ENCODE data around the gene IL27RA. TPM values are rescaled to one million over a fixed set of nuclear protein-coding genes. Genes with fewer than 3 reads are reported as not detected.

IL27RA gene
- total RNA-seq, 1 experiment from 2014 or later = 10.2 TPM

DNA sequence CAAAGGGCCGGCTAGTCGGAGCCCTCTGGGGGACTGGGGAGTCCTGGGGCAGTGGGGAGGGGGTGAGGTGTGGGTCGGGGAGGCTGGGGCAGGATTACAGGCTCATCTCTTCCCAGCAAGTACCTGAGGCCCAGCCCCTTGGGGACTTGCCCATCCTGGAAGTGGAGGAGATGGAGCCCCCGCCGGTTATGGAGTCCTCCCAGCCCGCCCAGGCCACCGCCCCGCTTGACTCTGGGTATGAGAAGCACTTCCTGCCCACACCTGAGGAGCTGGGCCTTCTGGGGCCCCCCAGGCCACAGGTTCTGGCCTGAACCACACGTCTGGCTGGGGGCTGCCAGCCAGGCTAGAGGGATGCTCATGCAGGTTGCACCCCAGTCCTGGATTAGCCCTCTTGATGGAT is 20.4 kb downstream of the IL27RA start:
- CTCF ChIA-PET = no interaction called here
- in situ Hi-C loops (cut with HindIII; ENCODE audit: low pct_unique_long_range_greater_than_20kb, low sequenced_read_pairs) = no loop called here

DNA sequence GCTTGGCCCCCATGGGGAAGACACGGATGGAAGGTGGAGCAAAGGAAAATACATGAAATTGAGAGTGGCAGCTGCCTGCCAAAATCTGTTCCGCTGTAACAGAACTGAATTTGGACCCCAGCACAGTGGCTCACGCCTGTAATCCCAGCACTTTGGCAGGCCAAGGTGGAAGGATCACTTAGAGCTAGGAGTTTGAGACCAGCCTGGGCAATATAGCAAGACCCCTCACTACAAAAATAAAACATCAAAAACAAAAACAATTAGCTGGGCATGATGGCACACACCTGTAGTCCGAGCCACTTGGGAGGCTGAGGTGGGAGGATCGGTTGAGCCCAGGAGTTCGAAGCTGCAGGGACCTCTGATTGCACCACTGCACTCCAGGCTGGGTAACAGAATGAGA is 20.9 kb downstream of the IL27RA start:
- ATAC-seq (no peak), DNase-seq (ENCODE audit: low read depth, low spot score) (no peak)
- in situ Hi-C loops (cut with HindIII; ENCODE audit: low pct_unique_long_range_greater_than_20kb, low sequenced_read_pairs) (no loop called here), intact Hi-C loops (cut with micrococcal nuclease; ENCODE audit: unreplicated experiment) (no loop called here)
- ChIA-PET CTCF (interaction anchor here (0.6 to 1.0 kb wide), 3 partner anchors 11 to 348 kb away, joined by 3 to 6 read pairs (median 3); no protein-coding TSS in a partner anchor), POLR2A (no interaction called here)
- H3K9me3 ChIP-seq (ENCODE audit: control insufficient read depth, insufficient read depth, low read depth, low read length) = no peaks in the 10 kb centered on the region
- H3K4me3 ChIP-seq (ENCODE audit: low read depth in 2 of 2, low read length in 2 of 2) = no peak overlapping the region
- no peaks in the 10 kb centered on the region for H3K4me1 ChIP-seq (ENCODE audit: control insufficient read depth, insufficient read depth, low read length)
- TF ChIP-seq, protein P1, sequence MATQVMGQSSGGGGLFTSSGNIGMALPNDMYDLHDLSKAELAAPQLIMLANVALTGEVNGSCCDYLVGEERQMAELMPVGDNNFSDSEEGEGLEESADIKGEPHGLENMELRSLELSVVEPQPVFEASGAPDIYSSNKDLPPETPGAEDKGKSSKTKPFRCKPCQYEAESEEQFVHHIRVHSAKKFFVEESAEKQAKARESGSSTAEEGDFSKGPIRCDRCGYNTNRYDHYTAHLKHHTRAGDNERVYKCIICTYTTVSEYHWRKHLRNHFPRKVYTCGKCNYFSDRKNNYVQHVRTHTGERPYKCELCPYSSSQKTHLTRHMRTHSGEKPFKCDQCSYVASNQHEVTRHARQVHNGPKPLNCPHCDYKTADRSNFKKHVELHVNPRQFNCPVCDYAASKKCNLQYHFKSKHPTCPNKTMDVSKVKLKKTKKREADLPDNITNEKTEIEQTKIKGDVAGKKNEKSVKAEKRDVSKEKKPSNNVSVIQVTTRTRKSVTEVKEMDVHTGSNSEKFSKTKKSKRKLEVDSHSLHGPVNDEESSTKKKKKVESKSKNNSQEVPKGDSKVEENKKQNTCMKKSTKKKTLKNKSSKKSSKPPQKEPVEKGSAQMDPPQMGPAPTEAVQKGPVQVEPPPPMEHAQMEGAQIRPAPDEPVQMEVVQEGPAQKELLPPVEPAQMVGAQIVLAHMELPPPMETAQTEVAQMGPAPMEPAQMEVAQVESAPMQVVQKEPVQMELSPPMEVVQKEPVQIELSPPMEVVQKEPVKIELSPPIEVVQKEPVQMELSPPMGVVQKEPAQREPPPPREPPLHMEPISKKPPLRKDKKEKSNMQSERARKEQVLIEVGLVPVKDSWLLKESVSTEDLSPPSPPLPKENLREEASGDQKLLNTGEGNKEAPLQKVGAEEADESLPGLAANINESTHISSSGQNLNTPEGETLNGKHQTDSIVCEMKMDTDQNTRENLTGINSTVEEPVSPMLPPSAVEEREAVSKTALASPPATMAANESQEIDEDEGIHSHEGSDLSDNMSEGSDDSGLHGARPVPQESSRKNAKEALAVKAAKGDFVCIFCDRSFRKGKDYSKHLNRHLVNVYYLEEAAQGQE (IDR thresholded peaks at IDR 0.05; ENCODE audit: insufficient read depth in 1 of 2, low read depth in 2 of 2, low read length in 1 of 2) = no peak
- TF ChIP-seq, protein P2, sequence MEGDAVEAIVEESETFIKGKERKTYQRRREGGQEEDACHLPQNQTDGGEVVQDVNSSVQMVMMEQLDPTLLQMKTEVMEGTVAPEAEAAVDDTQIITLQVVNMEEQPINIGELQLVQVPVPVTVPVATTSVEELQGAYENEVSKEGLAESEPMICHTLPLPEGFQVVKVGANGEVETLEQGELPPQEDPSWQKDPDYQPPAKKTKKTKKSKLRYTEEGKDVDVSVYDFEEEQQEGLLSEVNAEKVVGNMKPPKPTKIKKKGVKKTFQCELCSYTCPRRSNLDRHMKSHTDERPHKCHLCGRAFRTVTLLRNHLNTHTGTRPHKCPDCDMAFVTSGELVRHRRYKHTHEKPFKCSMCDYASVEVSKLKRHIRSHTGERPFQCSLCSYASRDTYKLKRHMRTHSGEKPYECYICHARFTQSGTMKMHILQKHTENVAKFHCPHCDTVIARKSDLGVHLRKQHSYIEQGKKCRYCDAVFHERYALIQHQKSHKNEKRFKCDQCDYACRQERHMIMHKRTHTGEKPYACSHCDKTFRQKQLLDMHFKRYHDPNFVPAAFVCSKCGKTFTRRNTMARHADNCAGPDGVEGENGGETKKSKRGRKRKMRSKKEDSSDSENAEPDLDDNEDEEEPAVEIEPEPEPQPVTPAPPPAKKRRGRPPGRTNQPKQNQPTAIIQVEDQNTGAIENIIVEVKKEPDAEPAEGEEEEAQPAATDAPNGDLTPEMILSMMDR (IDR thresholded peaks at IDR 0.05) = no peak
- no peak for TF ChIP-seq SIN3A (IDR thresholded peaks at IDR 0.05; ENCODE audit: borderline replicate concordance, insufficient read depth, low read depth, low read length)
- H3K36me3 ChIP-seq (ENCODE audit: control insufficient read depth, insufficient read depth, low read length) = no peaks in the 10 kb centered on the region
- H3K27ac ChIP-seq (ENCODE audit: low read length) = no peak overlapping the region
- no peaks in the 10 kb centered on the region for H3K27me3 ChIP-seq (ENCODE audit: control insufficient read depth, insufficient read depth, low read length)
- TSS peak; percentile 95 for BruUV-seq (replicated peaks)

More for the DNA sequence above, 20.4 kb downstream of the IL27RA start:
- no TSS peak for BruUV-seq (replicated peaks)
- TF ChIP-seq, protein P2 (IDR thresholded peaks at IDR 0.05) = no peak
- TF ChIP-seq, protein P1 (IDR thresholded peaks at IDR 0.05; ENCODE audit: insufficient read depth in 1 of 2, low read depth in 2 of 2, low read length in 1 of 2) = no peak
- TF ChIP-seq POLR2AphosphoS5 (IDR thresholded peaks at IDR 0.05; ENCODE audit: low read depth, low read length) (no peak), TCF7L2 (IDR thresholded peaks at IDR 0.05; ENCODE audit: low read depth, low read length) (no peak), SIN3A (IDR thresholded peaks at IDR 0.05; ENCODE audit: borderline replicate concordance, insufficient read depth, low read depth, low read length) (no peak)
- no peaks in the 10 kb centered on the region for H3K9me3 ChIP-seq (ENCODE audit: control insufficient read depth, insufficient read depth, low read depth, low read length)
- H3K27ac ChIP-seq (ENCODE audit: low read length) = no peak overlapping the region
- H3K4me1 ChIP-seq (ENCODE audit: control insufficient read depth, insufficient read depth, low read length) = no peaks in the 10 kb centered on the region
- DNase-seq (ENCODE audit: low read depth, low spot score) = no peak
- intact Hi-C loops (cut with micrococcal nuclease; ENCODE audit: unreplicated experiment) = no loop called here
- no peaks in the 10 kb centered on the region for H3K27me3 ChIP-seq (ENCODE audit: control insufficient read depth, insufficient read depth, low read length)
- H3K36me3 ChIP-seq (ENCODE audit: control insufficient read depth, insufficient read depth, low read length) = no peaks in the 10 kb centered on the region
- H3K4me3 ChIP-seq (ENCODE audit: low read depth in 2 of 2, low read length in 2 of 2) = no peak overlapping the region
- no peak for ATAC-seq
- POLR2A ChIA-PET = no interaction called here

Data from Panc1 (cell line).